ENCODE measurements around the gene TTLL3.

Gene TTLL3

GRCh38 chr3:9808345-9809037 is 1.6 kb upstream of the TTLL3 start:
- DNase-seq = peak; percentile 27

DNA sequence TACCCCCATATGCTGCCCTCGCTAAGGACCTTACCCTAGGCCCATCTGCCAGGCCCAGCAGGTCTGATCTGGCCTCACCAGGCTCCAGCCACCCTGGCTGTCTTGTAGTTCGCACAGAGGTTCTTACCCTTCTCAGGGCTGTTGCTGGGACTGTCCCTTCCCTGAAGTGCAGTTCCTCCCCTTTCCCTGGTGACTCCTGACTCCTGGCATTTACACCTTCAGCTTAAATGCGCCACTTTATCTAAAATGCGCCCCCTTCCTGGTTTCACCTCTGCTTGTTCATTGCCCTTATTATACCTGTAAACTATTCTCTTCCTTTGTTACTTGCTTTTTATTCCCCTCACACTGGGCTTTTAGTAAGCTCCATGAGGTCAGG is 835 bp upstream of the TTLL3 start:
- DNase-seq = no peak

- no peak for DNase-seq
Measured at GRCh38 chr3:9810433-9810770, 340 bp downstream of the TTLL3 start.

GRCh38 chr3:9810846-9811245 is 784 bp downstream of the TTLL3 start:
- no peak for DNase-seq

DNA sequence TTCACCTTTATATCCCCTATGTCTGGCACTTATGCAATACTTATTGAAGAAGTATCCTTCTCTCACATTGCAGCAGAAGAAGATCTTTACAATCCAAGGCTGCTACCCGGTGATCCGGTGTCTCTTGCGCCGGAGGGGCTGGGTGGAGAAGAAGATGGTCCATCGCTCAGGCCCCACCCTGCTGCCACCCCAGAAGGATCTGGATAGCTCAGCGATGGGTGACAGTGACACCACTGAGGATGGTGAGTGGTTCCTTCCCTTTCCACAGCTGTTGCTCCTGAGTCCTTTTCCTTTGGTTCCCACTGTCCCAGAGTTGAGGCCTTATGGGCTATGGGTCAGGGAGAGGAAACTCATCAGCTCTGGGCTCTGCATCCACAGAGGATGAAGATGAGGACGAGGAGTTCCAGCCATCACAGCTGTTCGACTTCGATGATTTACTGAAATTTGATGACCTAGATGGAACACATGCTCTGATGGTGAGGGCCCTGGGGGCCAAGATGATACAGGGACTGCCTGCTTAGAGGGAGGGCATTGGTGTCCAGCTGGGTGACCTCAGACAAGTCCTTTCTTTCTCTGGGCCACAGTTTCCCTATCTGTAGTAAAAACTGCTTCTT is 2.9 kb downstream of the TTLL3 start:
- DNase-seq = no peak

- DNase-seq = no peak
Measured at GRCh38 chr3:9815986-9816385, 5.9 kb downstream of the TTLL3 start.

DNA sequence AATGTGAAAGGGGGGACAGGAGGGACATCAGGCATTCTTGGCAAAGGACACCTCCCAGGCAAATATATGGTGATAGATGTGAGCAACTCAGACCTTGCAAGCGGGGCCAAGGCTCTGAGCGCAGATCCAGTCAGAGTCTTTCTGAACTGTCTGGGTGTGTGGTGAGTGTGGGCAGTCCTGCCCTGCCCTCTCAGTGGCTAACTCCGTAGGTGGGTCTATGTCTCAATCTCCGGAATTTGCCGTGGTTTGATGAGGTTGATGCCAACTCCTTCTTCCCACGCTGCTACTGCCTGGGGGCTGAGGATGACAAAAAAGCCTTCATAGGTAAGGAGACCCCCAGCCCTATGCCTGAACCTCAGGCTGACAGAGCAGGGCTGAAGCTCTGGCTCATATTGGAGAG is 7.4 kb downstream of the TTLL3 start:
- DNase-seq = peak; percentile 7

- DNase-seq = no peak
Measured at GRCh38 chr3:9818666-9819335, 8.7 kb downstream of the TTLL3 start.

- DNase-seq = no peak
Measured at GRCh38 chr3:9820543-9820942, 10.5 kb downstream of the TTLL3 start.

DNA sequence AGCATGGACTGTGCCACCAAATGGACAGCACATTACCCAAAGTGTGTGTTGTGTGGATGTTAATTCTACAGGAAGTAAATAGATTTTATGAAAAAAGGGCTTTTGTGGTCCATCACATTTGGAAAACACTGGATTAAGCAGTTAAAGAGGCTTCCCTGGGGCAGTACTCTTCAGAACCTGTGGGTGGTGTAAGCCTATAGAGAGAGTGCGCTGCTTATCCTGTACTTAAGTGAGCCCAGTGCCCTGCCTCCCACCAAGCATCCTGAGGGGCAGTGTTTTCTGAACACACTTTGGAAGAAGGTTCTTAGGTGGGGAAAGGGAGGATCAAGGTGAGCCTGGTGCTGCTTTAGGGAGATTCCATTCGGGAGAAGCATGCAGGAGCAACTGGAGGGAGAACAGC is 10.9 kb downstream of the TTLL3 start:
- no peak for DNase-seq

- DNase-seq = no peak
Measured at GRCh38 chr3:9825451-9826040, 15.5 kb downstream of the TTLL3 start.

- peak; percentile 12 for DNase-seq
Measured at GRCh38 chr3:9826815-9827573, 16.9 kb downstream of the TTLL3 start.

DNA sequence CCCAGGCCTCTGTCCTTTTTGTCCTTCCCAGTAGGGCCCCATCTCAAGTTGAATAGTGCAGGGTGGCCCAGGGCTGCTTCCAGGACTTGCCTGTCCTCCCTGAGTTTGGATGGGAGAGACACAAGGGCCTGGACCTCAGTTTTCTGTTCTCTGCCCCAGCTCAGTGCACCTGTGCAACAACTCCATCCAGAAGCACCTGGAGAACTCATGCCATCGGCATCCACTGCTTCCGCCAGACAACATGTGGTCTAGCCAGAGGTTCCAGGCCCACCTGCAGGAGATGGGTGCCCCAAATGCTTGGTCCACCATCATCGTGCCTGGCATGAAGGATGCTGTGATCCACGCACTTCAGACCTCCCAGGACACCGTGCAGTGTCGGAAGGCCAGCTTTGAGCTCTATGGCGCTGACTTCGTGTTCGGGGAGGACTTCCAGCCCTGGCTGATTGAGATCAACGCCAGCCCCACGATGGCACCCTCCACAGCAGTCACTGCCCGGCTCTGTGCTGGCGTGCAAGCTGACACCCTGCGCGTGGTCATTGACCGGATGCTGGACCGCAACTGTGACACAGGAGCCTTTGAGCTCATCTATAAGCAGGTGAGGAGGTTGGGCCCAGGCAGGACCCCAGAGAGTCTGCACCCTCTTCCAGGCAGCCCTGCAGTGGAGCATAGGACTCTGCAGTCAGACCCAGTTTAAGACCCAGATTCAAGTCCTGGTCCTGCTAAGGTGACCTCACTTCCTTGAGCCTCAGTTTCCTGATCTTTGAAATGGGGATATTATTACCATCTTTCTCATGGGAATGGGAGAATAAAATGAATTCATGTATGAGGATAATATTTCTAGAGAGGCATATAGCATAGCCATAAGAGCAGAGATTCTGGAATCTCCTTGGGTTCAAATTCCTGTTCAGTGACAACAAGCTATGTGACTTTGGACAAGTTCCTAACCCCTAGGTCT is 19.0 kb downstream of the TTLL3 start:
- no peak for DNase-seq

GRCh38 chr3:9831253-9831652 is 21.2 kb downstream of the TTLL3 start:
- no peak for DNase-seq

DNA sequence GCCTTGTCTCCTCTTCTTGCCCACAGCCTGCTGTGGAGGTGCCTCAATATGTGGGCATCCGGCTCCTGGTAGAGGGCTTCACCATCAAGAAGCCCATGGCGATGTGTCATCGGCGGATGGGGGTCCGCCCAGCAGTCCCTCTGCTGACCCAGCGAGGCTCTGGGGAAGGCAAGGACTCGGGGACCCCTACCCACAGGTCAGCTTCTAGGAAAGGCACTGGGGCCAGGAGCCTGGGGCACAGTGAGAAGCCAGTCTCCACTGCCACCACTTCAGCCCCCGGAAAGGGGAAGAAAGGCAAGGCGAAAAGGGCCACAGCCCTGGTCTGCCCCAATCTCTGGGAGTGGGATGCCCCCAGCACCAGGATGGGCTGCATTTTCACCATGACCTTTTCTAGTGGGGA is 23.0 kb downstream of the TTLL3 start:
- DNase-seq = no peak

- DNase-seq = no peak
Measured at GRCh38 chr3:9834520-9835380, 24.7 kb downstream of the TTLL3 start.

DNA sequence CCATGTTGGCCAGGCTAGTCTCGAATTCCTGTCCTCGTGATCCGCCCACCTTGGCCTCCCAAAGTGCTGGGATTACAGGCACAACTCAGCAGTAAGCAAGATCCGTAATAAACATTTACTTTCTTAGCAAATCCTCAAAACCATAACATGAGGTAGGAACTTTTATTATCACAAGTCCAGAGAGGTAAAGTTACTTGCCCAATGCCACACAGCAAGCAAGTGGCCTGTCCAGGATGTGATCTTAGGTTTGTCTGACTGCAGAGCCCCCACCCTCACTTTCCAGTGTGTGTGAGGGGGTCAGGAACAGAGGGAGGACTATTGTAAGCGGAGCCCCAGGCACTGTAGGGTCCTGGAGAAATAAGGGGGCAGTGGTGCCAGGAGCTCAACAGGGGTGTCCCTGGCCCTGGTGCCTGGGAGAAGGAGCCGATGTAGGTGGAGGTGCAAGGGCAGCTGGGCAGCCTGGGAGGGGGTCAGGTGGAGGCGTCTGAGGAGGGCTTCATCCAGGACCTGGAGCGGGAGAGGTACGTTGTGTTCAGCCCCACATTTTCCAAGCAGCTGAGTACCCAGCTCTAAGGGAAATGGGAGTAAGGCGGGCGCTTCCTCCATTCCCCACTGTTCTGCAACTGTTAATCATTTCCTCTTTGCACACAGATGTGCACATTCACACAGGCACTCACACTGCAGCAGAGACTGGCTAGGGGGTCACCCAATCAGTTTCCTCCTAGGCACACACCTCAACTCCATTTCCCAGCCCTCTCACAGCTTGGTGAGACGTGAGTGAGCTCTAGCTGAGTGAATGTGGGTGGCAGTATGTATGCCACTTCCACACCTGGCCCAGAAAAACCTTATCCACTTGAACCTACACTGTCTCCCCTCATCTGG is 27.9 kb downstream of the TTLL3 start:
- no peak for DNase-seq

DNA sequence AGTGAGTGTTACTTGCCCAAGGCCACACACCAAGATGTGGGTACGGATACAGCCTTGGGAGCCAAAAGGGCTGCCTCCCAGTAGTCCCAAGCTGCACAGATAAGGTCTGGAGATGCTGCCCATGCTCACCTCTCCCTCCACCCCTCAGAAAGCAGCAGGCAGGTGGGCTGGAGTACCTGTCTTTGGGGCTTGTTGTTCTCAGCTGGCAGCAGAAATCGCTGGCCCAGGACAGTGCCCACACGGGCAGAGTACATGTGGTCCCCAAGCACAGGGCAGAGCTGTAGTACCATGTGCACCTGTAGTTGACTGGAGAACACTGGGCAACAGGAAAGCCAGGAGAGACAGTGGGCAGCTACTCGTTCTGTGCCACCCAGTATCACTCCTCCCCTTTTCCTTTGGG is 28.8 kb downstream of the TTLL3 start:
- no peak for DNase-seq

- no peak for DNase-seq
Measured at GRCh38 chr3:9841015-9841414, 31.0 kb downstream of the TTLL3 start.

Measured in inflammatory macrophage treated with lipopolysaccharide for 4 hours (primary cell).